AML-193 (cell line): Measurements from ENCODE around the gene BEST1.
"Not testable (repeated sequence)": the region's sequence is repeated elsewhere in the genome, so short reads cannot be mapped to it uniquely, and the experiment has no call there.

Experiments
- DNase-seq, 2 experiments: peaks; one replicate each; lab custom pipeline; 2025; lab: John Stamatoyannopoulos, UW

Gene BEST1

DNA sequence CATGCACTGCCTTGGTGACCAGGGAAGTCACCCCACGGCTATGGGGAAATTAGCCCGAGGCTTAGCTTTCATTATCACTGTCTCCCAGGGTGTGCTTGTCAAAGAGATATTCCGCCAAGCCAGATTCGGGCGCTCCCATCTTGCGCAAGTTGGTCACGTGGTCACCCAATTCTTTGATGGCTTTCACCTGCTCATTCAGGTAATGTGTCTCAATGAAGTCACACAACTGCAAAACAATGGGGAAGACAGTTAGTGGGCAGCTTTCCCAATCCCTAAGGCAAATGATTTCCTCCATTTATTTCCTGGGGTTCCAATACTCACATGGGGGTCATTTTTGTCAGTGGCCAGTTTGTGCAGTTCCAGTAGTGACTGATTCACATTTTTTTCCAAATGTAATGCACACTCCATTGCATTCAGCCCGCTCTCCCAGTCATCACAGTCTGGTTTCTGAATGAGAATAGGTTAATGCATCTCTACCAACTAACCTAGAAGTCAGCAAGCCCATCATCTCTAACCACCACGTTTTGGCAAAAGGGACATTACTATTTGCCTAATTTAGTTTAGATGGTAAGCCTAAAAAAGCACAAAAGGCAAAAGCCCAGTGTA, 14.6 kb downstream of the BEST1 start:
- not testable (repeated sequence) for DNase-seq

- no peak for DNase-seq
Measured at GRCh38 chr11:61966734-61967115, 16.6 kb downstream of the BEST1 start.

GRCh38 chr11:61967116-61967923, 17.2 kb downstream of the BEST1 start, which contains the start of gene FTH1:
FTH1 (minus strand) TSS chr11:61967634; CDS start chr11:61967425, 209 bp downstream.
- DNase-seq: peak; percentile 14 to 18

GRCh38 chr11:61967924-61968757, 18.0 kb downstream of the BEST1 start:
- DNase-seq: no peak

DNA sequence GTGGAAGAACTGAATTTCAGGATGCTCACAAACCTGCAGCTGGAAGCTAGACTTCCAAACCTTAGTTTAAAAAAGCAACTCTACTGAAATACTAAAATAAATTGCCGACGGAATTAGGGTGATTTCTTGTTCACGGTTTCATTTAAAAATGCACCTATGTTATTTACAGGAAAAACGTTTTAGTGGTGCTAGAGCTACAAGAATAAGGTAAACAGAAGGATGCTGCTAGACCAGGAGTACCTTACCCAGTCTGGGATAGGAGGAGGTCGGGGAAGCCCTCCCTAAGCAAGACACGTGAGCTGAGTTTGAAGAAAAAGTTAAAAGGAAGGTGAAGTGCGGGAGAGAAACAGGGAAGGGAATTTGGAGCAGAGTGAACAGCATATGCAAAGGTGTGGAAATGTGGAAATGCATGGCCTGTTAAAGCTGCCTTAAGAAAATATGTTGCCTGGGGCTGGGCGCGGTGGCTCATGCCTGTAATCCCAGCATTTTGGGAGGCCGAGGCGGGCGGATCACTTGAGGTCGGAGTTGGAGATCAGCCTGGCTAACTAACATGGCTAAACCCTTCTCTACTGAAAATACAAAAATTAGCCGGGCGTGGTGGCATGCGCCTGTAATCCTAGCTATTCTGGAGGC, 18.7 kb downstream of the BEST1 start:
- DNase-seq: no peak

DNA sequence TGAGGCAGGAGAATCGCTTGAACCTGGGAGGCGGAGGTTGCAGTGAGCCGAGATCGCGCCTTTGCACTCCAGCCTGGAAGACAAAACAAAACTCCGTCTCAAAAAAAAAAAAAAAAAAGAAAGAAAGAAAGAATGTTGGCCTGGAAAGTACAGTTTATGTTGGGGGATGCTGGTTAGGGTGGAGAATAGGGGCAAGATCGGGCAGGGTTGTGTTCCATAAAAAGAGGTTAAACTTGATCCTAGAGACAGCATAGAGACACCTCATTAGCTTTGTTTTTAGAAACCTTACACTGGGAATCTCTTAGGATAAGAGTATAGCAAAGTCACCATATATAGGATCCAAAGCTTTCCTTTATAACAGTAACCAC, 19.2 kb downstream of the BEST1 start:
- DNase-seq: no peak

DNA sequence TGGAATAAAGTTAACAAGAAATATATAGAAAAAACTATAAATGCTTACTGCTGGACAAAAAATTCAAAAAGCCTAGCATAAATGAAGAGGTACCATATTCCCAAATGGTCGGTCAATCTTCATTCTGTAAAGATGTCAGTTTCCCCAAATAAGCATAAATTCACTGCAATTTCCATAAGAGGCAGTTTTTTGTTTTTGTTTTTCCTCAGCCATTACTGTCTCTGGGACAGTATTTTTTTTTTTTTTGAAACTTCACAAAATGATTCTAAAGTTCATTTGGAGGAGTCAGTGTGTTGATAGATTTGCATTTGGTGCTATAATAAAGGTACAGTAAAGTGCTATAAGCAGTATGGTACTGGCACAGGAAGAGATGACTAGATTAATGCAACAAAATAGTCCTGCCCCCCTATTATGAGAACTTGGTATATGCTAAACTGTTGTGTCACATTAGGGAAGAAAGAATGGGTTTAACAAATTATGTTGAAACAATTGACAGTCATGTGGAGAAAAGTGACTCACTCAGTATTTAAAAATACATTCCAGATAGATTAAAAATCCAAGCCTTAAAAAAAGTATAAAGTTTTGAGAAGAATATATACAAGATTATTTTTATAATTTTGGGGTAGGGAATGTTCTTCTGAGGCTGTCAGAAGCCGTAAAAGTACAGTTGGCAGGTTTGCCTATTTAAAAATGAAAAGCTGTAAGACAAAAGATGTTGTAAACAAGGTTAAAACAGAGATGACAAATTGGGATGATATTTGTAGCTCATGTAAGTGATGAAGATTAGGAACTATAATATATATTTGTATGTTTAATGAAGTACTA, 19.9 kb downstream of the BEST1 start:
- DNase-seq: peak; percentile 83 to 90

DNA sequence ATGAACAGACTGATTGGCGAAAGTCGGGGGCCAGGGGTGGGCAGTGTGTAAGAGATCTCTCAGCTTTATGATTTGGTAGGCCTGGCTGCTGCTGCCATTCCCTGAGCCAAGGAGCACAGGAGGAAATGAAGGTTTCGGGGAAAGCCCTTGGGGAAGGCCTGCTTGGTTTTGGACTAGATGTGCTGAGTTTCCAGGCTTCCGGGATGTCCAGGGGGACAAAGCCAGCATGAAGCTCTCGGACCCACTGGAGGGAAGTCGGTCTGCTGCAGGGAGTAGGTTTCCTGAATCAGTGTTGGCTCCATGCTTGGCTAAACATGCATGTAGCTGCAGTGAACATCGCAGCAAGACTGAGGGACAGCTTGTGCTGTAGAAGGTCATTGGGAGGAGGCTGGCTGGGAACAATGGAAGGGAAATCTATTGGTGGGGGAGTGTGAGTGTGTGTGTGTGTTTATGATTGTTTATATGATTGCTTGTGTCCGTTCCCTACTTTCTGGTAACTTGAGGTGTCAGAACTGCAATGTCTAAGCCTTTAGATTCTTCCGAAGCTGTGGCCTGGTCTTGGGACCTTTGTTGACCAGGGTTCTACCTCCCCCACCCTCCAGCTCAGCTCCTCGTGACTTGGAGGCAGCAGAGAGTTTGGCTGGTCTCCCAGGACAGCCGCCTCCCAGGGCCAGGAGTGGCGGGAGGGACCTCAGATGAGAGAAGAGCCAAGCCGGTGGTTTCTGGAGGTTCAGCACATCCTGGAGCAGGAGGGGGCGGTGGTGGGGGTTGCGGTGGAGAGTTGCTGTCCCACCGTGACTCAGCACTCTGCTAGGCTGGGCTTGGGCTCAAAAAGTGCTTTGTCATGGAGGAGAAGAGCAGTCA, 21.3 kb downstream of the BEST1 start:
- DNase-seq: peak; percentile 71 to 76

- no peak for DNase-seq
Measured at GRCh38 chr11:61972112-61972671, 22.0 kb downstream of the BEST1 start.

DNA sequence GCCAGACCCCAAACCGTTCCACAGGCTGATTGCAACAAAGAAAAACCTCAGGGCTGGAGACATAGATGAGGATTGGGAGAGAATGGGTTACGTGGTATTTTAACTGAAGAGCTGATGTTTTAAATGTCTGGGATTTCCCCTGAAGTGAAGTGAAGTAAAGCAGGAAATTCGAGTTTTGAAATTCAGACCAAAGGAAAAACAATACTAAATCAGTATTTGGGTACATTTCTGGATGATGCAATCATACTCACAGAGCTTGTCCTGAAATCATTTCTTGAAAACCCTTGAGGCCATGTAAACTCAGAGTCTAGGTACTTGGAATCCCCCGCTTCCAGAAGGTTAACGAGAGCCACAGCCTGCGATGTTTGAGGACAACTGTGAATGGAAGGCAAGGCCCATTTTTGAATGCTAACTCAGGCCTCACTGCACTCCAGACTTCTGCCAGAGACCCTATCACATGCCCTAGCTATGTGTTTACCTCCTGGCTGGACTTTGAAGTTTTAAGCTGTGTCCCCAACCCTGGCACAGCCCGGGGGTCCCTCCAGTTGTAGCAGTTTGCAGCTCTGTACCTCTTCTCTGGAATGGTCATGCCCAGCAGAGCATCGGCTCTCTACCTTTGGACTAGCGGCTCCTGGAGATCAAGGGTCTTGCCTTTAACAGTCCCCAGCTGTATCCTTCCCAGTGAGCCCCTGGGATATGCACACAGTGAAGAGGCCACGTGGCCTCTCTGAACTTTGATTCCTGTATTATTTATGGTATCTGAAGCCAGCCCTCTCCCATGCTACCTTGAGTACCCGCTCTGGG, 22.7 kb downstream of the BEST1 start:
- peak; percentile 43 to 60 for DNase-seq

GRCh38 chr11:61973476-61974162, 23.5 kb downstream of the BEST1 start:
- DNase-seq: no peak

- no peak for DNase-seq
Measured at GRCh38 chr11:61974766-61975631, 24.8 kb downstream of the BEST1 start.

DNA sequence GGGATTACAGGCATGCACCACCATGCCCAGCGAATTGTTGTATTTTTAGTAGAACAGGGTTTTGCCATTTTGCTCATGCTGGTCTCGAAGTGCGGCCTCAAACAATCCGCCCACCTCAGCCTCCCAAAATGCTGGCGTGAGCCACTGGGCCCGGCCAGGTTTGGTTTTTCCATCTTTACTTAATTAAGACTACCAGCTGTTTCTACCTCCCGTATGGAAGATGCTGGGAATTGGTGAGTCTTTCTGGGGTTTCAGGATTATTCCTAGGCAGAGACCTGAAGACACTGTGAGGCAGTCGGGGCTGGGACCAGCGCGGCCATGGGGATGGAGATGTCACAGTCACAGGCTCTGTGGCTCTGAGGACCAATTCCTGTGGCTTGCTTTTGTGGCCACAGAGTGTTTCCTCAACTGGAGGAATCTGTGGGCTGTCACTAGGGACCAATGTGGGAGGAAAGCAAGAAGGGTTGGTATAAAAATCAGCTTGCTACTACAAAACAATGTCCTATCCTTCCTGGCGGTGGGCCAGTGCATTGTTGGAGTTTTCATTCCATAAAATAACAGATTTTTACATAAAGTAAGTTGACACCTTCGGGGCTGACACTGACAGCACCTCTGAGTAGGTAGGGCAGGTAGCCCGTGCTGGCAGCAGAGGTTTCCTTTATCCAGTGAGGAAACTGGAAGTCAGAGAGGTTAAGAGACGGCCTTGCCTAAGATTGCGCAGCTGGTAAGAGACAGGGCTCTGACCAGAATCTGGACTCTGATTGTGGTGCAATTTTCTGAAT, 25.7 kb downstream of the BEST1 start:
- DNase-seq: no peak

DNA sequence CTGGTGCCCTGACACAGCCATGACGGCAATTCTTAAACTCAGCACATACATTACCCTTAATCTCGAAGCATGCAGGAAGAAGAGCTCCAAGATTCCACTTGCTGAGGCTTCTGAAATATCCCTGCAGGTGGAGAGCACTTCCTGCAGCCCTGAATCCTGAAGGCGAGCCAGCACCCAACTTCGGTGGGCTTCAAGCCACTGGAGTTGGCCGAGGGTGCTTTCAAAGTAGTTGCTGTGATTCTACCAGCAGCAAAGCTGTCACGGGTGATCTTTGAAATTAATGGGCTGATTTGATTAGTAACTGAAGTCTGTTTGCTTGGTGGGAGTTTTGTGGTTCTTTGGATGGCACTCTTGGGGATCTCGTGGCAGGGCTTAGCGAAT, 26.3 kb downstream of the BEST1 start:
- DNase-seq: no peak

DNA sequence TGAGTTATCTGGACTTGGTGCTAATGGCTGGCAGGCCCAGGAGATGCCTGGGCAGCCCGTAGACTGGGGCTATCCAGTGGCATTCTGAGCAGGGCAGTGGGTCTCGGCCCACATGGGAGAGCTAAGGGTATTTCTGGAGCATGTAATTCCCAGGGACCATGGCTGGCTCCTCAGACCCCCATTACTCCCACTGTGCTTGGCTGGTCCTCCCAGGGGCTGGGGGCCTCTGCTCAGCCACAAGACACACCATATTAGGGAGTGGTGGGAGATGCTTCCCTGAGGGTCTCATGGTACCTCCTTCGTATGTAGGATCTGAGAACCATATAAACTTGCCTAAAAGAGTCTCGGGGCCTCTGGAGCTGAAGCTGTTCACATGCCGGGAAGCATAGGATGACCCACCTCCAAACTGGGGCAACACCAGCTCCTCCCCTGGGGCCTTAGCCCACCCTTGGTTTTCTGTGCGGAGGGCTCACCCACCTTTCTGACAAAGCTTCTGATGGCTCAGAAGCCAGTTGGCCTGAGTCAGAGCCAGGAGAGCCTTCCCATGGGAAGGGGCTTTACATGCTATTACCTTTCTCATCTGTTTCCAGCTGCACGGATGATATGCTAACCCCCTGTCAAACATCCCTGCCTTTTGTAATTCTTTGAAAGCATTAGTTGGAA, 26.8 kb downstream of the BEST1 start:
- DNase-seq: no peak
